Ammon's horn (tissue), 1 donor: ENCODE results near the gene TTLL8.
"Not testable (repeated sequence)": the region's sequence is repeated elsewhere in the genome, so short reads cannot be mapped to it uniquely, and the experiment has no call there.

Experiments used
- DNase-seq: peaks from one replicate; pipeline ENCODE4 v3.0.0-alpha.2; 2016; ENCODE audit warnings: low spot score

TTLL8 gene

DNA sequence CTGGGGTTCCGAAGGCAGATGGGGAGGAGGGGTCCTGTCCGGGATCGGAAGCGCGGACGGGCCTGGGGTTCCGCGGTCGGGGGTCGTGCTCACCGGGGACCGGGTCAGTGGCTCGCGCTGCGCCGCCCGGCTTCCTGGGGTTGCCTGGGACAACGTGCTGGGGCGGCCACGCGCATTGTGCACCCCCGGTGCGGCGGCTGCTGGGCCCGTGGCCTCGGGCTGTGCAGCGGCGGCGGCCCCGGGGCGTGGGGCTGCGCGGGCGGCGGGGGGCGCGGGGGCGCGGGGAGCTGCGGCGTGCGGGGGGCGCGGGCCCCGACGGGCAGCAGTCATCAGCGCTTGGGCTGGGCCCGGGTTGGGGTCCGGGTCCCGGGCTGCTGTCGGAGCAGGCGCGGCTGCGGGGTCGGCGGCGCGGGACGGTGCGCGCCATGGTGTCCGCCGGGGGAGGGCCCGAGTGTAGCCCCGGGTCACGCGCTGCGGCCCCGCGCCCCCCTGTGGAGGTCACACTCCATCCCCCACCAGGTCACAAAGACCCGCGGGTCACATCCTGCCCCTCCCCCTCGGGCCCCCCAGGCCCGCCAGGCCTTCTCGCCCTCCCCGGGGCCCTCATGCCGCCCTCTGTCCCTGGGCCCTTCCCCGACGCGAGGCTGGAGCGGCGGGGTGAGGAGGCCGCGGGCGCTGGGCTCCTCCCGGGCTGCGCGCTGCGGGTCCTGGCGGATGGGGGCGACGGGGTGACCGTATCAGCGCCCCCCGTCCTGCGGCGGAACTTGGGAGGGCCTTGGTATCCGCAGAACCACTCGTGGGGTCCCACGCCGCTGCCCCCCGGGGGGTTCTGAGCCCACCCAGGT is at the start of gene TTLL8:
TSS of gene TTLL8 (minus strand) at position 238 of the 845 bp plus-strand sequence.
- no peak for DNase-seq

DNA sequence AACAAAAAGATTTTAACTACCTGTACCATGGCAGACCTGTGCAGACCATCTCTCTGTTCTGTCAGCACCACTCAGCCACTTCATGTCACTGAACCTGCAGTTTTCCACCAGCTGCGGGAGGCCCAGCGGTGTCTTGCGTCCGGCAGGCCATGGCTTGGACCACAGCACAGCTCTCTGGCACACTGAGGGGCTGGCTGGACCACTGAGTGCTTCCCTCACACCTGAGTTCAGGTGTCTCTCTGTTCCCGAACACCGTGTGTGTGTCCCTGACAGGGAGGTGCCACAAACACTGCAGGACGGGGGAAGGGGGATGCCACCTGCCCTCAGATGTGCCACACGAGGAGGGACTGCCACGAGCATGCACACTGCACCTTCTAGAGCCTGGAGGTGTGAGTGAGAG is 49.4 kb upstream of the TTLL8 start:
- no peak for DNase-seq

DNA sequence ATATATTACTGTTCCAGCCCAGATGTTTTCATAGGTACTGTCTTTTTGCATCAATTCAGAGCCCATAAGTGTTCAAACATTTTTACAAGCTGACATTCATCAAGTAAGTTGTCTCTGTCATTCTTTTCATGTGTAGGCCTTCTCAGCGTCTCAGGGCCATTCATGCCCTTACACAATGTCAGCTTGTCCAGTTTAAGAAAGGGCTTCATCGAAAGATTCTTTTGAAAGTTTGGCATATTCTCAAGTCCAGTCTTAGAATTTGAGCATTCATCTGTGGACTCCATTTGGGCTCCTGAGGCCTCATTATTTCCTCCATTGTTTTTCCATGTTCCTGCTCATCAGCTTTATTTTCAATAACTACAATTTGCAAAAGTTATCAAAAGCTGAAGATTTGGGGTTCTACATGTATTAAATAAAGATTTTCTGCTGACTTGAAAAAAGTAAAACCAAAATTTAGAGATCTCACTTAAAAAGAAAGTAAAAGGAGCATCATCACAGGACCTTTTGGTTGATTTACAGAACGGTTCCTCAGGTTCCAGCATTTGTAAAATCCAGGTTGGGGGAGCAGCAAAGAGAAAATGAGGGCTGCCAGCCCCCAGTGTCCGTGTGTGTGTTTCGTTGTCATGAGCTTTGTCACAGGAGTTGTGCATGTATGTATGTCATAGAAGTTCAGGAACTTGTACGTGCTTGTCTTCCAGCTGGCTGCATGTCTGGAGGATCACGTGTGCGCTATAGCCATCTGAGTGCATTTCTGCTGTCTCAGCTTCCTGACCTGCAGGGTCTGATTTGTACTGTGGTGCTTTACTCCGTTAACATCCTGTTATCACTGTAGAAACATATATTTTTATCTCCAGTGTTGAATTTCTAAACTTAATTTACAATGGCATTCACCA is 47.4 kb upstream of the TTLL8 start:
- DNase-seq, result peak; percentile 58

DNA sequence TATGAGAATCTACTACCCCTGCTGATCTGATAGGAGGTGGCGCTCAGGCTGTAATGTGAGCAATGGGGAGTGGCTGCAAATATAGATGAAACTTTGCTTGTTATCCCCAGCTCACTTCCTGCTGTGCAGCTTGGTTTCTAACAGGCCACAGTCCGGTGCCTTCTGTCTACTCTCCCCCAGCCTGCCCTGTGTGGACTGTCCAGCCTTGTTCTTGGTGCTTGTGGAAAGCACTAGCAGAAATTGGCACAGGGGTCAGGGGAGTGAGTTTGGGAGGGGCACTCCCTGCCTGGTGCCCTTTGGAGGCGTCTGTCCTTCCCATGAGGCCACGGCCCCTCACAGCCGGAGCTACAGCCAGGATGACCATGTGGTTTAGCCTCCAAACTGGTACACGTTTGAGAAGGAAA is 46.0 kb upstream of the TTLL8 start:
- DNase-seq, result no peak

DNA sequence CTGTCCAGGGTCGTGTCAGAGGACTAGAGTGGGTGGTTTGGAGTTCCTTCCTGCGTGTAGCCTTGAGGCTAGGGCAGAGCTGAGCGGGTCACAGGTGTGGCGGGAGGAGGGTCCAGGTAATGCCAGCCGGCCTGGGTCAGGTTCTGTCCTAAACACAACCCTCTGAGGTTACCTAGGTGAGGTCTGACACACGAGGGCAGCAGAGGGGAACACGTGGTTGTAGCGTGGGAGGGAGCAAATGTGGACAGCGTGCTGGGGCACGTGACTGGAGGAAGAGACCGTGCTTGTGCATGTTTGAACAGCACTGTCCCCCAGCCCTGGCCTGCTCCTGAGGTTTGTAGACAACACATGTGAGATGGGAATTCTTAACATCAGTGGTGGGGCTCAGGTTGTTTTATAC is 44.8 kb upstream of the TTLL8 start:
- no peak for DNase-seq

DNA sequence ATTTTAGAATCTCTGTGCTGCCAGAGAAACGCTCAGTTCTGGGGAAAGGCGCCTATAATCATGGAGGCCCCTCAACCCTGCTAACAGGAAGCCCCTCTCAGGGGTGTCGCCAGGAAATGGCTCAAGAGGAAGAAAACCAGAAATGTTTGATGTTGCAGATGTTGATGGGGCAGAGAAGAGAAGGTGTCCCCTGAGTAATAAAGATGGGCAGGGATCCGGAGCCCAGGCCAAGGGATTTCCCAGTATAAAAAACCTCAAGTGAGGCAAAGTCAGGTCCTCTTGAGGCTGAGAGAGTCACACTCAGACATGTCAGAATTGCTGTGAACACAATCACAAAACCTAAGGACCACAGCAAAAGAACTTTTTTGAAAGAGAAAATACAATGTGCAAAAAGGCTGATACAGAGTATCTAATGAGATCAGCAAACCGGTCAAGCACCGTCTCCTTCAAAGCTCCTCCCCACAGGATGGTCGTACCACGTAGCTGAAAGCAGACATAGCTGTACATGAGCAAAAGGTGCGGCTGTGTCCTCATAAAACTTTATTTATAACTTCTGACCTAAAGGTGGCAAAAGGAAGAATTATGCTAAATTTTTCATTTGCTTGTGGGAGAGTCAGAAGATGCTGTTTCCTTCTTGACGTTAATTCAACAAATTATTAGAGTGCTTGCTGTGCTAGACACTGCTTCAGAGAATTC is 43.9 kb upstream of the TTLL8 start:
- DNase-seq, result no peak

DNA sequence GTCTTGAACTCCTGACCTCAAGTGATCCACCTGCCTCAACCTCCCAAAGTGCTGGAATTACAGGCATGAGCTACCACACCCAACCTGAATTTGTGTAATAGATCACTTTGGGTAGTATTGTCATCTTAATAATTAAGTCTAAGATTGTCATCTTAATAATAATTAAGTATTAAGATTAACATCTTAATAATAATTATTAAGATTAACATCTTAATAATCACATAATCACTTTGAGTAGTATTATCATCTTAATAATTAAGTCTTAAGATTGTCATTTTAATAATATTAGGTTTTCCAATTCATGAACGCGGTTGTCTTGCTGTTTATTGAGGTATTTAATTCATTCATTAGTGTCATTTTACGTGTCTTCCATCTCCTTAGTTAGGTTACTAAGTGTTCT is 40.0 kb upstream of the TTLL8 start:
- DNase-seq, result no peak

DNA sequence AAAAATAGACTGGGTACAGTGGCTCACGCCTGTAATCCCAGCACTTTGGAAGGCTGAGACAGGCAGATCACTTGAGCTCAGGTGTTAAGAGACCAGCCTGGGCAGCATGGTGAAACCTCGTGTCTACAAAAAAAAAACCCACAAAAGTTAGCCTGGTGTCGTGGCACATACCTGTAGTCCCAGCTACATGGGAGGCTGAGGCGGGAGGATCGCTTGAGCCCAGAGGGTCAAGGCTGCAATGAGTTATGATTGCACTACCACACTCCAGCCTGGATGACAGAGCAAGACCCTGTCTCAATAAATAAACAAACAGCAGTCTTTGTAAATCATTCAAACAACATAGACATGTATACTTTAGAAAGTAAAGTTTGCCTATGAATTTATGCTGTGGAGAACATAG is 34.2 kb upstream of the TTLL8 start:
- no peak for DNase-seq

DNA sequence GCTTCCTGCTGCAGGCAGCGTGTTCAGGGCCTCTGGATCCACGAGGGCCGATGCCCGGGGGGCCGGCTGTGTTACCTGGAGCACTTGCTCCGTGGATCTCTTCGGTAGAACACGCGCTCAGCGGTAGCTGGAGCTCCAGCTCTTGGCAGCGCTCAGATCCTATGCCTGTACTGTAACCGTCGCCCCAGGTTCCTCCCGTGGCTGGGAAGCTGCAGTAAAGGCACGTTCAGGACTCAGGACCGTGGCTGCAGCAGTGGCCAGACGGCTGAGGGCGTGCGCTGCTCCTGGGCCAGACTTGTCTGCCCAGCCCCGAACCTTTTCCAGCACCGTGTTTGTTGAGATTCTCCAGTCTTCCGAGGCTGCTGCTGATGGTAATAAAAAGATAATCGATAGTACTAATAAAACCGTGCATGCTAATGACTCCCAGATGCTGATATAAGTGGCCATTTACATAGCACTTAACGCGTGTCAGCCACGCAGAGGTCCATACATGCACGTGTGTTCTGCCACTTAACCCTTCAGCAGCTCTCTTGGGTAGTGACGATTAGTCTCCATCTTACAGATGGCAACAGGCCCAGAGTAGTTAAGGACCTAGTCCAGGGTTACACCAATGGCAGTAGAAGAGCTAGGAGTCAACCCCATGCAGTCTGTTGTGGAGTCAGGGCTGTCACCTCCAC is 33.1 kb upstream of the TTLL8 start:
- no peak for DNase-seq

DNA sequence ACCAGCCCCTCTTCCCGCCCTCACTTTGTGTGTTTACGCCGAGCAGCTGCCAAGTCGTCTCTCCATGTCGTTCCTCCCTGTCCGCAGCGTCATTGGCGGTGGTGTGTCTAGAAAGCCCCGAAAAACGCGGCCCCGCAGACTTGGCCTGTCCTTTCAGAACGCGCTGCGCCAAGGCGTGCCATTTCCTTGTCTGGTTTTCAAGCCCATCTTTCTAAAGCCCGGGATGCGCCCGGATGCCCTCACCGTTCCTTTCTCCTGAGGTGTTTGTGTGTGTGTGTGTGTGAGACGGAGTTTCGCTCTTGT is 32.3 kb upstream of the TTLL8 start:
- no peak for DNase-seq

DNA sequence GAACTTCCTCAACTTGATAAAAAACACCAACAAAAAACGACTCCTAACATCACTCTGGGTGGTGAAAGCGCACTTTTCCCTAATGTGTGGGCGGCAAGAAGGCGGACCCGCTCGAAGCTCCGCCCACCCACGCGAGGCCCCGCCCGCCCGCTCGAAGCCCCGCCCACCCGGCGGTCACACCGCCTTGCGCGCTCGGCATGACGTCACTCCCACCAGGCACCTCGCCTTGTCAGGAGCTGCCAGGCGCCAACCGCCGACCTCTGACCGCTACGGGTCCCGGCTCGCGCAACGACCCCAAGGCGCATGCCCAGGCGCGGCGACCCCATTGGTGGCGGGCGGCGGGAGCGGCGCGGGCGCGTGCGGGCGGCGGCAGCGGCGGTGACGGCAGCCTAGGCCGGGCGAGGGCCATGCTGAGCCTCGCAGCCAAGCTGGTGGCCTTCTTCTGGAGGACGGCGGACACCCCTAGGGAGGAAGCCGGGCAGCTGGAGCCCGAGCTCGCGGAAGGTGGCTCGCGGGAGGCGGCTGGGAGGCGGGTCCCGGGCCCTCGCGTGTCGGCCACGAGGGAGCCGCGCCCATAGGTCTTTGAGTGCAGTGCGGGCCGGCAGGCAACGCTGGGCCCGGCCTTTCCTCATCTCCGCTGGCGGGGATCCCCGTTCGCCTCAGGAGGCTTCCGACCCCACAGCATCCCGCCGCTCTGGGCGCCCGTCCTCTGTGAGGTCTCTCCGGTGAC is 31.7 kb upstream of the TTLL8 start, which contains the start of gene MOV10L1:
TSS of gene MOV10L1 (plus strand) at position 325 of the 730 bp plus-strand sequence. CDS start at position 408, 83 bp downstream.
- DNase-seq, result no peak

DNA sequence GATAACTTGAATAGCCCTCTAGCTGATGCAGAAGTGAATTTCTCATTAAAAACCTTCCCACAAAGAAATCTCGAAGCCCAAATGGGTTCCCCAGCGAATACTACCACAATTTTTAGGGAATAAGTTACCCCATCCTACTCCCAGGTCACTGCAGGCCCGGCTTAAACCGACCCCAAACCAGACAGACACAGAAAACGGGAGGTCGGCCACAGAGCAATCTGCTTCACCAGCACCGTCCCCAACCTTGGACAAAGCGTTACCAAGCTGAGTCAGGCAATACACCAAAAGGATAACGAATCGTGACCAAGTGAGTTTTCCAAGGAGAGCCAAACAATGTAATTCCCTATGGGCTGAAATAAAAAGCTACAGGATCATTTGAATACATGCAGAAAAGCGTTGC is 31.1 kb upstream of the TTLL8 start:
- no peak for DNase-seq

DNA sequence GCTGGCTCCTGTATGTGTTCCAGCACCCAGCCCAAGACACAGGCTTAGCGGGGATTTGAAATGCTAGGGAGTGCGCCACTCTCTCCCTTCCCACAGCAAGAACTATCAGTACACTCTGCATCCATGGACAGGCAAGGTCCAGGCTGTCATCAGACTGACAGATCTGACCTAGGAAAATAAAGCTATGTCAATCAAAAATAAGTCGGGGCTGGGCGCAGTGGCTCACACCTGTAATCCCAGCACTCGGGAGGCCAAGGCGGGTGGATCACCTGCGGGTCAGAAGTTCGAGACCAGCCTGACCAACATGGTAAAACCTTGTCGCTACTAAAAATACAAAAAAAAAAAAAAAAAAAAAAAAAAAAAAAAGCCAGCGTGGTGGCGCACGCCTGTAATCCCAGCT is 30.0 kb upstream of the TTLL8 start:
- DNase-seq, result no peak

DNA sequence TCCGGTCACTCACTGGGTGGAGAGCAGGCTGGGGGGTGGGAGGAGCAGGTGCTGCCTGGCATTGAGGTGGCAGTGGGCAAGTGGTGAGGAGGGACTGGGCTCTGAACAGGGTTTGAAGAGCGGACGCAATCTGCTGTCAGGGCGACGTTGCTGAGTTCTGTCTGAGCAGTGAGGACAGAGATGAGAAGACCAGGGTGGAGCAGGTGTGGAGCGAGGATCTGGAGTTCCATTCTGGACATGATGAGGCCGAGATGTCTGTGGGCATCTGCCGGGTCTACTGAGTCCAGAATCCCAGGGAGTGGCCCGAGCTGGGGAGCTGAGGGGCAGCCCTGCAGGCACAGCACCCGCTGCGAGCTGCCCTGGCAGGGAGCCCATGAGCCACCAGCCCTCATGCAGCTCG is 29.5 kb upstream of the TTLL8 start:
- DNase-seq, result no peak

DNA sequence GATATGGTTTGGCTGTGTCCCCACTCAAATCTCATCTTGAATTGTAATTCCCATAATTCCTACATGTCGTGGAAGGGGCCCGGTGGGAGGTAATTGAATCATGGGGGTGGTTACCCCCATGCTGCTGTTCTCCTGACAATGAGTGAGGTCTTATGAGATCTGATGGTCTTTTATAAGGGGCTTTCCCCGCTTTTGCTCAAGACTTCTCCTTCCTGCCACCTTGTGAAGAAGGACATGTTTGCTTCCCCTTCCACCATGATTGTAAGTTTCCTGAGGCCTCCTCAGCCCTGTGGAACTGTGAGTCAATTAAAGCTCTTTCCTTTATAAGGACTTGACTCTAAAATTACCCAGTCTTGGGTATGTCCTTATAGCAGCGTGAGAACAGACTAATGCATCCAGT is 28.9 kb upstream of the TTLL8 start:
- DNase-seq, result not testable (repeated sequence)

DNA sequence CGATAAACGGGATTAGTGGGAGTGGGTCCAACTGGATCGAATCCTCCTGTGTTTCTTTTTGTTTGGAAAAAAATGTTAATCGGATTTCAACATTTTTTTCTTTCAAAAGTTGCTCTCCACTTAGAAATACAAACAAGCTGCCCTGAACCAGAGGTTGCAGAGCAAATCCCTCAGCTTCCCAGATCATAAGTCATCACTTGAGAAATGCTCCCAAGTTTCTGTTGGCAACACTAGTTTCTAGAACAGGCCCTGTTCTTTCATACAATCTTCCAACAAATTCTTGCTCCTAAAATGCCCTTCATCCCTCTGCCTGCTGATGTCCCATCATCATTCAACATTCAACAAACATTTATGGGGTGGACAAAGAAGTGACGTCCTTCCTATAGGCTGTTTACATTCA is 28.4 kb upstream of the TTLL8 start:
- DNase-seq, result no peak

DNA sequence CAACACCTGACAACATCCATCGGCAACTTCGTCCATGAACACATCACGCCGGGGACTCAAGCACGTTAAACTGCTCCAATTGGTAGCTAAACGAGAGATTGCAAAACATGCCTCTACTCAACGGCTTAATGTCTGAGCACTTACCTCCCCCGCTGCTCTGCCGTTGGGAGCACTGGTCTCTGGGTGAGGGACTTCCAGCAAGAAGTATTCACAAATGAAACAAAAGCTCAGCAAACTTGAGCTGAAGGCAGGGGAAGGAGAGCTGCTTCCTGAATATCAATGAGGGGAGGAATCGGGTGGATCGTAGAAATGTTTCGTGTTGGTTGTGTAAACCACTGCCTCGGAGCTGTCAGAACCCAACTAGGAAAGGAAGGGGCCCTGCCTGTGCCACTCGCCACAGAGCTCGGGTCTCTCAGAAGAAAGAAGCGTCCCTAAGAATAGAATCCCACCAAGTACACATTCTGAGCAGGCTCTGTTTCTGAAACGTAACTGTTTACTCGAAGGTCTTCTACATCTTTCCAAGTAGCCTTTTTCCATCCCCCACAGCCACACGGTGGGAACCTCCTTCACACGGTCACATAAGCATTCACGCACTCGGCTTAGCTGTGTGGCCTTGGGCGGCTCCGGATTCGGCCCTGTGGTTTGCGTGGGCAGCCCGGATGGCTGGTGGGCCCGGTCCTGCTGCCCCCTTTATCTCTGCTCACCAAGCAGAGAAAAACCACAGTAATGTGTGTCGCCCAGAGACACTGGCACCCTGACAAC is 27.3 kb upstream of the TTLL8 start, which contains the start of gene MLC1:
TSS of gene MLC1 (minus strand) at position 216 of the 762 bp plus-strand sequence. CDS start 524 bp downstream, outside the sequence.
- peak; percentile 71 for DNase-seq

DNA sequence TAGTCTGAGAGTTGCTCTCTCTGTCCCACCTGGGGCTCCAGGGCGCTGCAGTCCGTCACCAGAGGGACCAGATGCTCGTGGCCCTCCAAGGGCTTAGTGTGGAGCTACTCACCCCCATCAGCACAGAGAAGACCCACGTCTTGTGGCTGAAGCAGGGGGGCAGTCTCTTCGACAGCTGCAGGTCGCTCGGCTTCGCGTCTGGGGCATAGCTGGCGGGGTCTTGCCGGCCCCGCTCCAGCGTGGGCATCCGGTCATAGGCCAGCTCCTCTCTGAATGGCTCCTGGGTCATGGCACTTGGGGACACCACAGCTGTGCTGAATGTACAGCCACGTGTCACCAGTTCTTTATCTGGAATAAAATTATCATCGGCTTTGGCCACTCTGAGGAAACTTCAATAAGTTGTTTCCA is 26.5 kb upstream of the TTLL8 start:
- DNase-seq, result no peak

DNA sequence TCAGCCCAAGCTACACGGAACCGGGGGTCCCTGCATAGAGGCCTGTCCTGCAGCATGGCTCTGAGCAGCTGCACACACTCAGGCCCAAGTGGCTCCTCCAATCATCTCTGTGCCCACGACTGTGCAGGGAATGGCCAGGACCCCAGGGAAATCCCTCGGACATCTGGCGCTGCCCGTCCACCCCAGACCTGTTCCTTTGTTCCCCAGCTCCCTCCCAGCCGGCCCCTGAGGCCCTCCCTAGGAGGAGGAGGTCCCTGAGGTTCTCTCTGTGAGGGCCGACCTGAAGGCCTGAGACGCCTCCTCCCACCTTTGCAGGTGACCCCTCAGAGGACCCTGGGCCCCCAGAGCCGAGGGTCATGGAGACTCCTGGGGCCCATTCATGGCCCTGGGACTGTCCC is 26.0 kb upstream of the TTLL8 start:
- no peak for DNase-seq

DNA sequence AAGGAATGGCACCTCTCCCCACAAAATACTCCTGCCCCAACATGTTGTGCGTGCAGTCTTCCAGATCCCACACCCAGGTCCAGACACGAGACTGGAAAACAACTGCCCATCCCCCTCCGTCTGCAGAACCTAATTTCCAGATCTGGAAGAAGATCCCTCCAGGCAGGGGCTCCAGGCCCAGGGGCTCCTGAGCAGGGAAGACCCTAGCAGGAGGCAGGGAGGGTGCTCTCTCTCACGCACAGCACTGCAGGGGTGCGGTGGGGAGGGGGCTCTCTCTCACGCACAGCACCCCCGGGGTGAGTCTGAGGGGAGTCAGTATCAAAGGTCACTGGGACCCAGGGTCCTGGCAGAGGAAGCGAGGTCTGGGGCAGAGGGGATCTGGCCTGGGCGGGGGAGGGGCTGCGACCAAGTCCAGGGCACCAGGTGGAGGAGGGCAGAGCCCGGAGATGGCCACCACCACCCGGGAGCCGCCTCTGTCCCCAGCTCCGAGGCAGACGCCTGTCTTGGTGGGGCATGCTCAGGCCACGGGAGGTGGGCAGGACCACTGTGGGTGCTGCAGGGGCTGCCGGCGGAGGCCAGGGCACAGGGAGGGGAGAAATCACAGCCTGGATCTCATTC is 25.5 kb upstream of the TTLL8 start:
- DNase-seq, result no peak
